NCI-H510A (cell line): Measurements from ENCODE around the gene MMAB.

ENCODE experiments used
- DNase-seq: peaks from one replicate; lab custom pipeline; 2025; lab: John Stamatoyannopoulos, UW

Gene MMAB

GRCh38 chr12:109573029-109573913, at the start of gene MMAB, which contains the start of gene MVK:
MMAB (minus strand) TSS chr12:109573504; CDS start chr12:109573480, 24 bp downstream.
MVK (plus strand) TSS chr12:109573794; CDS start chr12:109574823, 1,029 bp downstream.
- DNase-seq: peak; percentile 98

- DNase-seq: peak; percentile 74
These were observed 48.6 kb upstream of the MMAB start for GRCh38 chr12:109621901-109622364.

GRCh38 chr12:109621211-109621694, 47.9 kb upstream of the MMAB start:
- no peak for DNase-seq

GRCh38 chr12:109619002-109619604, 45.8 kb upstream of the MMAB start:
- DNase-seq: no peak

- DNase-seq: no peak
These were observed 44.8 kb upstream of the MMAB start for GRCh38 chr12:109618082-109618481.

- DNase-seq: no peak
These were observed 44.2 kb upstream of the MMAB start for GRCh38 chr12:109617491-109617890.

GRCh38 chr12:109615556-109616229, 42.4 kb upstream of the MMAB start:
- no peak for DNase-seq

GRCh38 chr12:109613649-109614455, 40.5 kb upstream of the MMAB start:
- no peak for DNase-seq

GRCh38 chr12:109612975-109613502, 39.7 kb upstream of the MMAB start:
- DNase-seq: no peak

GRCh38 chr12:109612003-109612402, 38.7 kb upstream of the MMAB start:
- no peak for DNase-seq

- no peak for DNase-seq
These were observed 37.9 kb upstream of the MMAB start for GRCh38 chr12:109611223-109611622.

GRCh38 chr12:109610523-109610922, 37.2 kb upstream of the MMAB start:
- no peak for DNase-seq

- DNase-seq: peak; percentile 77
These were observed 36.0 kb upstream of the MMAB start for GRCh38 chr12:109609342-109609741.

- DNase-seq: no peak
These were observed 35.5 kb upstream of the MMAB start for GRCh38 chr12:109608793-109609192.

- no peak for DNase-seq
These were observed 35.0 kb upstream of the MMAB start for GRCh38 chr12:109608270-109608669.

- no peak for DNase-seq
These were observed 34.3 kb upstream of the MMAB start for GRCh38 chr12:109607618-109608017.

GRCh38 chr12:109606320-109607028, 33.2 kb upstream of the MMAB start:
- DNase-seq: no peak

GRCh38 chr12:109605599-109606228, 32.4 kb upstream of the MMAB start:
- DNase-seq: no peak

GRCh38 chr12:109605016-109605415, 31.7 kb upstream of the MMAB start:
- DNase-seq: no peak

GRCh38 chr12:109604132-109604585, 30.9 kb upstream of the MMAB start:
- DNase-seq: no peak
